Esophagus squamous epithelium (tissue), 5 donors: ENCODE measurements around the gene BBS9. TPM values are rescaled to one million over a fixed set of nuclear protein-coding genes. Genes with fewer than 3 reads are reported as not detected.

ENCODE experiments used
- DNase-seq: peaks from one replicate; lab custom pipeline; 2025; lab: John Stamatoyannopoulos, UW
- H3K27ac ChIP-seq, 4 donors: fragments of 200-600 bp; sonication (generic); one replicate each; pipeline ENCODE4 v1.5.1; 2016 to 2019; ENCODE audit warnings: mild to moderate bottlenecking in 1 of 4
- H3K27me3 ChIP-seq, 4 donors: fragments of 200-600 bp; sonication (generic); 1 replicate in 3 of 4; 2 replicates in 1 of 4; pipeline versions ENCODE4 v1.5.1 to v1.6.0; 2017 to 2021; ENCODE audit warnings: antibody characterized with exemption in 1 of 4
- H3K36me3 ChIP-seq, 3 donors: fragments of 200-600 bp; sonication (generic); one replicate each; pipeline ENCODE4 v1.5.1; 2016 to 2019
- H3K4me1 ChIP-seq, 3 donors: fragments of 200-600 bp; sonication (generic); one replicate each; pipeline ENCODE4 v1.5.1; 2017 to 2019
- H3K4me3 ChIP-seq, 4 donors: fragments of 200-600 bp; sonication (generic); 1 replicate in 3 of 4; 2 replicates in 1 of 4; pipeline ENCODE4 v1.5.1; 2016 to 2019; ENCODE audit warnings: mild to moderate bottlenecking in 2 of 4, moderate library complexity in 1 of 4
- H3K9me3 ChIP-seq, 3 donors: fragments of 200-600 bp; sonication (generic); one replicate each; pipeline ENCODE4 v1.5.1; 2016 to 2019
- CTCF ChIP-seq, 6 experiments: fragments of 450-650 bp in 4 of 6; fragments of 200-600 bp in 2 of 6; sonication (generic) in 2 of 6; IDR thresholded peaks; one replicate each; pipeline ENCODE4 v1.5.1; 2016 to 2019; ENCODE audit warnings: antibody characterized with exemption in 6 of 6, mild to moderate bottlenecking in 4 of 6, moderate library complexity in 4 of 6
- POLR2A ChIP-seq, 4 donors: fragments of 450-650 bp; IDR thresholded peaks; one replicate each; pipeline ENCODE4 v1.6.1; 2017; ENCODE audit warnings: antibody characterized with exemption in 4 of 4, mild to moderate bottlenecking in 4 of 4, moderate library complexity in 3 of 4
- WGBS, 2 donors: methylation state at CpG; one replicate each; pipeline ENCODE4 v1.1.5; 2018; 5-methylcytosine and 5-hydroxymethylcytosine counted together
- intact Hi-C: fragments of 100-400 bp; cut with DNase I; formaldehyde crosslinking; loops from one replicate; pipeline ENCODE4 v1.15.0; 2022
- total RNA-seq, 4 donors: library from RNA; depleted of rRNA; stranded (reverse); fragments of >200 nt; gene quantifications; one replicate each; pipeline ENCODE4 v1.1.0, GENCODE V29; 2016
- donor health status: DM: yes; HTN: yes; CAD: no.

Gene BBS9
- total RNA-seq, 4 donors from 2014 or later, result 4.8 to 16.8 (median 7.6) TPM

GRCh38 chr7:33196221-33196620, 66.9 kb downstream of the BBS9 start:
- H3K27ac ChIP-seq, result no peak overlapping the region
- no peaks in the 10 kb centered on the region for H3K9me3 ChIP-seq
- H3K36me3 ChIP-seq, result no peaks in the 10 kb centered on the region
- intact Hi-C loops, result no loop called here
- no peaks in the 10 kb centered on the region for H3K27me3 ChIP-seq
- WGBS, 2 donors, result 76 to 89% methylated on average over 2 of the region's 2 CpGs
- no peak overlapping the region for H3K4me3 ChIP-seq
- TF ChIP-seq POLR2A (IDR thresholded peaks at IDR 0.05), result no peak
- no peaks in the 10 kb centered on the region for H3K4me1 ChIP-seq
- DNase-seq, result no peak

- H3K4me1 ChIP-seq, result no peaks in the 10 kb centered on the region
- H3K4me3 ChIP-seq, result no peak overlapping the region
- no peak for TF ChIP-seq CTCF (IDR thresholded peaks at IDR 0.05)
- no peak for TF ChIP-seq POLR2A (IDR thresholded peaks at IDR 0.05)
- no peak overlapping the region for H3K27ac ChIP-seq
- intact Hi-C loops, result no loop called here
- H3K9me3 ChIP-seq, result no peaks in the 10 kb centered on the region
- DNase-seq, result no peak
- WGBS, 2 donors, result 93 to 96% methylated on average over 1 of the region's 1 CpG
- H3K36me3 ChIP-seq, result no peaks in the 10 kb centered on the region
- H3K27me3 ChIP-seq, result no peaks in the 10 kb centered on the region
These were observed 70.9 kb downstream of the BBS9 start for GRCh38 chr7:33200282-33200681.

GRCh38 chr7:33201821-33202220, 72.5 kb downstream of the BBS9 start:
- no peak overlapping the region for H3K4me3 ChIP-seq
- no peaks in the 10 kb centered on the region for H3K4me1 ChIP-seq
- TF ChIP-seq CTCF (IDR thresholded peaks at IDR 0.05), result no peak
- no peak for TF ChIP-seq POLR2A (IDR thresholded peaks at IDR 0.05)
- intact Hi-C loops, result no loop called here
- no peaks in the 10 kb centered on the region for H3K36me3 ChIP-seq
- DNase-seq, result no peak
- 88 to 97% methylated on average over 2 of the region's 2 CpGs for WGBS, 2 donors
- H3K9me3 ChIP-seq, result no peaks in the 10 kb centered on the region
- H3K27me3 ChIP-seq, result no peaks in the 10 kb centered on the region
- no peak overlapping the region for H3K27ac ChIP-seq

- no peaks in the 10 kb centered on the region for H3K27me3 ChIP-seq
- WGBS, 2 donors, result 100% methylated on average over 1 of the region's 1 CpG
- DNase-seq, result no peak
- H3K27ac ChIP-seq, result no peak overlapping the region
- peaks cover 0 to 19% (median 17%) of the 10 kb centered on the region in 3 donors for H3K9me3 ChIP-seq
- TF ChIP-seq POLR2A (IDR thresholded peaks at IDR 0.05), result no peak
- no peak for TF ChIP-seq CTCF (IDR thresholded peaks at IDR 0.05)
- H3K36me3 ChIP-seq, result peaks cover 0 to 22% (median 0%) of the 10 kb centered on the region in 3 donors
- intact Hi-C loops, result no loop called here
- H3K4me3 ChIP-seq, result no peak overlapping the region
- H3K4me1 ChIP-seq, result no peaks in the 10 kb centered on the region
These were observed 81.6 kb downstream of the BBS9 start for GRCh38 chr7:33210958-33211357.

- no peak overlapping the region for H3K27ac ChIP-seq
- peaks cover 0 to 19% (median 17%) of the 10 kb centered on the region in 3 donors for H3K9me3 ChIP-seq
- no peaks in the 10 kb centered on the region for H3K4me1 ChIP-seq
- H3K4me3 ChIP-seq, result no peak overlapping the region
- DNase-seq, result no peak
- peaks cover 0 to 22% (median 0%) of the 10 kb centered on the region in 3 donors for H3K36me3 ChIP-seq
- no peaks in the 10 kb centered on the region for H3K27me3 ChIP-seq
- TF ChIP-seq CTCF (IDR thresholded peaks at IDR 0.05) (no peak), POLR2A (IDR thresholded peaks at IDR 0.05) (no peak)
- intact Hi-C loops, result no loop called here
- 71 to 79% methylated on average over 2 of the region's 2 CpGs for WGBS, 2 donors
These were observed 82.8 kb downstream of the BBS9 start for GRCh38 chr7:33212144-33212543.

- no peak for DNase-seq
- no peaks in the 10 kb centered on the region for H3K4me1 ChIP-seq
- intact Hi-C loops, result no loop called here
- 55 to 62% methylated on average over 1 of the region's 1 CpG for WGBS, 2 donors
- no peak overlapping the region for H3K27ac ChIP-seq
- H3K9me3 ChIP-seq, result peaks cover 0 to 12% (median 9%) of the 10 kb centered on the region in 3 donors
- peaks cover 0 to 17% (median 0%) of the 10 kb centered on the region in 3 donors for H3K36me3 ChIP-seq
- no peak overlapping the region for H3K4me3 ChIP-seq
- no peak for TF ChIP-seq CTCF (IDR thresholded peaks at IDR 0.05)
- no peak for TF ChIP-seq POLR2A (IDR thresholded peaks at IDR 0.05)
- H3K27me3 ChIP-seq, result no peaks in the 10 kb centered on the region
These were observed 86.6 kb downstream of the BBS9 start for GRCh38 chr7:33215992-33216391.
